GM21390 (cell line): ENCODE measurements around the gene ASPDH.

Experiments
- ATAC-seq: cut with Tn5 transposase; IDR thresholded peaks from one replicate; pipeline ENCODE4 v1.9.1; 2021; ENCODE audit not compliant: unreplicated experiment

Gene ASPDH

DNA sequence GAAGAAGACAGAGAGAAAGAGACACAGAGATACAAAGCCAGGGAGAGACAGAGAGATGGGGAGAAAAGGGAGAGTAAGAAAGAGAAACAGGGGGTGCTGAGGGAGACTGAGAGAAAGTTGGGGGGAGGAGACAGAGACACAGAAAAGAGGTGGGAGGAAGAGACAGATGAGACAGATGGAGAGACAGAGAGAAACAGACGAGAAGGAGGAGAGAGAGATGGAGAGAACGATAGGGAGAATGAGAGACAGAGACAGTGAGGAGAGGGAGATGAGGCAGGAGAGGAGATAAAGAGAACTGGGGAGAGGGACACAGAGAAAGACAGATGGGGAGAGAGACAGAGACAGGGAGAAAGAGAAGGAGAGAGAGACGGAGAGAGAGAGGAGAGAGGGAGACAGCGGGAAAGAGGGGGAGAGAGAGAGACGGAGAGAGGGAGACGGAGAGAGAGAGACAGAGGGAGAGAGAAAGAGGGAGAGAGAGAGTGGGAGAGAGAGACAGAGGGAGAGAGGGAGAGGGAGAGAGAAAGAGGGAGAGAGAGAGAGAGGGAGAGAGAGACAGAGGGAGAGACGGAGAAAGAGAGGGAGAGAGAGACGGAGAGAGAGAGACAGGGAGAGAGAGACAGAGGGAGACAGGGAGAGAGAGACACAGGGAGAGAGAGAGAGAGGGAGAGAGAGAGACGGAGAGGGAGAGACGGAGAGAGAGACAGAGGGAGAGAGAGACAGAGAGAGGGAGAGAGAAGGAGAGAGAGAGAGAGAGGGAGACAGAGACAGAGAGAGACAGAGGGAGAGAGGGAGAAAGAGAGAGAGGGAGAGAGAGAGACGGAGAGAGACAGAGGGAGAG is 15.3 kb downstream of the ASPDH start:
- no peak for ATAC-seq

DNA sequence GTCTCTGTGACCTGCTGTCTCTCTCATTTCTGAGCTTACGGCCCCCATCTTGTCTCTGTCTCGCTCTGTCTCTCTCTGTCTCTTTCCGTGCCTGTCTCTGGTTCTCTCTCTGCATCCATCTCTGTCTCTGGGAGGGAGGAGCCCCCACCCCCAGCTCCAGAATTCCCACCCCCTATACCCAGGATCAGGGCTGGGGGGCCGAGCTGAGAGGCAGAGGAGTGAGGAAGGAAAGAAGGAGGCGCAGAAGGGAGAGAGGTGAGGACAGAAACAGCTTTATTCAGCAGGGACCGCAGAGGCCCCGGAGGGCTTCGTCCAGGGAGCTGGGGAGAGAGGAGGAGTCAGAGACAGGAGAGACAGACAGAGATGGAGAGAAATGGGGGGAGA is 16.7 kb downstream of the ASPDH start:
- no peak for ATAC-seq

DNA sequence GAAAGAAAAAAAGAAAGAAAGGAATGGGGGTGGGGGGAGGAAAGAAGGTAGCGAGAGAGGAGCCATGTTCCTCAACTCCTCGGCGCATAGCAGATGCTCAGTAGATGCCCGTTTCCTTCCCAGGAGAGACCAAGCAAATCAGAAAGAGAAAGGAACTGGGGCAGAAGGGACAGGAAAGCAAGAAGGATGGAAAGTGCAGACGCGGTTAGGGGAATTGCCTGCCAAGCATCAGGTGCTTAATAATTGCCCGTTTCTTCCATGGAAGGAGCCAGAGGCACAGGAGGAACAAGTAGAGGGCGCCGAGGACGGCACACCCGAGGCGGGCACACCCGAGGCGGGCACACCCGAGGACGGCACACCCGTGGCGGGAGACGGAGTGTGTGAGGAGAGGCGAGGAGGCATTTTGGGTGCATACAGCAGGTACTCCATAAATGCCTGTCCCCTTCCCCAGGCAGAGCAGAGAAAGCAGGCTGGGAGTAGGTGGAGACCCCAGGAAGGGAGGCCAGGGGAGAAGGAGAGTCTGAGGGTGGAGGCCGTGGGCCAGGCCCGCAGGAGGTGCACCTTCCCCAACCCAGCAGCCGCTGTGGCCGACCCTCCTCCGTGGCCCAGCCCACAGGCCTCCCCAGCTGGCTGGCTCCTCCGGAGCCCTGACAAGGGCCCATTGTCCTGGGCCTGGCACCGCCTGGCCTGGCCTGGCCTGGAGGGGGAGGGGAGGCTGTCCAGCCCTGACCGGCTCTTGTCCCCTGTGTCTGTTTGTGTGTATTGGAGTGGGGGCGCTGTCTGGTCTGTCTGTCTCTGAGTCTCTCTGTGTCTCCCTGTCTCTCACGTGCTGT is 17.3 kb downstream of the ASPDH start:
- no peak for ATAC-seq

DNA sequence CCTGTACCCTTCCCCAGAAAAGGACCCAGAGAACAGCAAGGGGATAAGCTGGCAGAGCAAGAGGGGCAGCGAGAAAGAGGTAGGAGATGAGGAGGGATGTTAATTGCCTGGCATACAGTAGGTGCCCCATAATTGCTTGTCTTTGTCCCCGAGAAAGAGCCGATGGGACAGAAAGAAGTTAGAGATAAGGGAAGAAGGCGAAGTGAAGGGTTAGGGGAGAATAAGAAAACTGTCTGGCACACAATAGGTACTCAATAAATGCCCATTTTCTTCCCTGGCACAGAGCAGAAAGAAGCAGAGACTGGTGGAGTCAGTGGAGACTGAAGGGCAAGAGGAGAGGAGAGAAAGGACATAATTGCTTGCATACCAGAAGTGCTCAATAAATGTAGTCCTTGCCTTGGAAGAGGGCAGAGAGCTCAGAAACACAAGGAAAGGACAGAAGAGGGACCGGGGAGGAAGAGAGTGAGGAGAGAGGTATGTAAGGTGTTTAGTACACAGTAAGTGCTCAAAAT is 18.6 kb downstream of the ASPDH start:
- no peak for ATAC-seq

DNA sequence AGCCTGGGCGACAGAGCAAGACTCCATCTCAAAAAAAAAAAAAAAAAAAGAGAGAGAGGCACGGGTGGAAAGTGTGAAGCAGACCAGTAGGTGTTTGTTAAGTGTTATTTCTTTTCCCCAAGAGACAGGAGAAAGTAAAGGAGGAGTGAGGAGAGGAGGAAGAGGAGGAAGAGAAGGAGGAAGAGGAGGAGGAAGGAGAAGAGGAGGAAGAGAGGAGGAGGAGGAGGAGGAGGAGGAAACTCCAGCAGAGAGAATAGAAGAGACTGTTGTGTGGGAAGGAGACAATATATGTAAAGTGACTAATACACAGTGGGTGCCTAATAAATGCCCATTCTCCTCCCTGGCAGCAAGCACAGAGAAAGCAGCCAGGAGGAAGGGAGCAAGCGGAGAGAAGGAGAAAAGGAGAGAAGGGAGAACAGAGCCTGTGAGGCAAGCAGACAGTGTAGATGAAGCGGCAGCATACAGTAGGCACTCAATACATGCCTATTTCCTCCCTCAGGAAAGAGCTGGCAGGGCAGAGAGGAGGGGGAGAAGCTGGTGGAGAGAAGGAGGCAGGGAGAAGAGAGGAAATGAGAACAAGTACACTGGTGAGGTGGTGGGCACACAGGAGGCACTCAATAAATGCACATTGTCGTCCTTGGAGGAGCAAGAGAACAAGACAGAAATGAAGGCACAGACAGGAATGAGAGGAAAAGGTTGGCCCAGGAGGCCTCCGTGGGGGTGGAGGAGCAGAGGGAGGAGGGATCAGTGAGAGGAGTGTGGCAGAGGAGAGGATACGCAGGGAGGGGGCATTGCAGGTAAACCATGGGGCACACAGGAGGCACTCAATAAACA is 19.3 kb downstream of the ASPDH start:
- no peak for ATAC-seq

GRCh38 chr19:50493171-50493570 is 20.5 kb downstream of the ASPDH start:
- no peak for ATAC-seq

GRCh38 chr19:50492303-50493052 is 21.2 kb downstream of the ASPDH start:
- ATAC-seq = no peak

DNA sequence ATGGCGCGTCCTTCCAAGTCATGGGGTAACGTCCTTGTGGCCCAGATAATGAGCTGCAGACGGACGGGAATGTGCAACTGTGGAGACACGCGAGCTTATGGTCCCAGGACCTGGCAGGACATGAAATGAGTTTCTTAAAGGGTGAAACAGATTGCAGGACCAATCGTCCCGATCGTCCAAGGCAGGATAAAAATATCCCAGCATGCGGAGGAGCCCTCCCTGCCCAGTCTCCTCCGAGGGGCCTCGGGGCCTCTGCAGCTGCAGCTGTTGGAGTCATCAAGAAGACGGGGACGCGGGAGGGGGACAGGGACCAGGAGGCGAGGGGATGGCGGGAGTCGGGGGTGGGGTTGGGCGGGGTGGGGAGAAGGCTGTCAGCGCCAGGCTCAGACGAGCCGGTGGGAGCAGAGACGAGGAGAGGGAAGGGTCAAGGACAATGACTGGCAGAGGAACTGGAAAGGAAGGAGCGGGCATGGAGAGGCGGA is 22.7 kb downstream of the ASPDH start:
- ATAC-seq = no peak

DNA sequence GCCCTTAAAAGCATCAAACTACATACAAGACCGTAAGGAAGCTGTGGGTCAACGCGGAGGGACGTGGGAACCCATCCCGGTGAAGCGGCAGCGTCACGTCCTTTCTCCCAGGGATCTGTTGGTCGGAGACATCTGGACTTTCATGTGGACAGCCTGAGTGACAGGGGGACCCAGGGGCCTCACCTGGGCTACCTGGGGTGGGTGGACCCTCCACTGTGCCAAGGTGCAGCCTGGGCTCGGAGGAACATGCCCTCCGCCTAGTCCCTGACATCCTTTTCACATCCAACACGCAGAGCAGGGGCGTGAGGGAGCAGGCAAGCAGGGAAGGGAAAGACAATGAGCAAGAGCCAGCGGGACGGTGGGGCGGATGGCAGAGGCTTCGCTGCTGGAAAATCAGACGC is 23.3 kb downstream of the ASPDH start:
- ATAC-seq = no peak

DNA sequence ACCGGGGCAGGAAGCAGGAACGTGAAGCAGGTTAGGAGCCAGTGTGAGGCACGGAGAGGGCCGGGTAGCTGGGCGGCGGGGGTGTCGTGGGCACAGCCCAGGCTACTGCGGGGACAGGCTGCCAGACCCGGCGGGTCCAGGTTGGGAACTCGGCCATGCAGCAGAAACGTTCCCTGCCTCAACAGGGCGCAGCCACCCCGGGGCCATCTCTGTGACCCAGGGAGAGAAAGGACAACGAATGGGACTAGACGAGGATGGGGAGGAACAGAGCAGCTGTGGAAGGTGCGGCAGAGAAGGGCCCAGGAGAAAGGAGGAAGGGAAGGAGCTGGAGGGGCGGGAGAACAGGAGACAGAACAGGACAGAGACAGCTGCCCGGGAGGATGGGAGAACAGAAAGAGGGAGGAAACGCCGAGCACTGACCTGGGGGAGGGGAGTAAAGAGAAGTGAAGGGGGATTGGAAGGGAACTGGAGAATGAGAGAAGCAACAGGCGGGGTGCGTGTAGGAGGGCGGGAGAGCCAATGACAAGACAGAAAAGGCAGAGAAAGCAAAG is 24.2 kb downstream of the ASPDH start:
- ATAC-seq = no peak

GRCh38 chr19:50488389-50489194 is 25.1 kb downstream of the ASPDH start:
- no peak for ATAC-seq

- no peak for ATAC-seq
Measured at GRCh38 chr19:50486823-50487515, 26.7 kb downstream of the ASPDH start.

DNA sequence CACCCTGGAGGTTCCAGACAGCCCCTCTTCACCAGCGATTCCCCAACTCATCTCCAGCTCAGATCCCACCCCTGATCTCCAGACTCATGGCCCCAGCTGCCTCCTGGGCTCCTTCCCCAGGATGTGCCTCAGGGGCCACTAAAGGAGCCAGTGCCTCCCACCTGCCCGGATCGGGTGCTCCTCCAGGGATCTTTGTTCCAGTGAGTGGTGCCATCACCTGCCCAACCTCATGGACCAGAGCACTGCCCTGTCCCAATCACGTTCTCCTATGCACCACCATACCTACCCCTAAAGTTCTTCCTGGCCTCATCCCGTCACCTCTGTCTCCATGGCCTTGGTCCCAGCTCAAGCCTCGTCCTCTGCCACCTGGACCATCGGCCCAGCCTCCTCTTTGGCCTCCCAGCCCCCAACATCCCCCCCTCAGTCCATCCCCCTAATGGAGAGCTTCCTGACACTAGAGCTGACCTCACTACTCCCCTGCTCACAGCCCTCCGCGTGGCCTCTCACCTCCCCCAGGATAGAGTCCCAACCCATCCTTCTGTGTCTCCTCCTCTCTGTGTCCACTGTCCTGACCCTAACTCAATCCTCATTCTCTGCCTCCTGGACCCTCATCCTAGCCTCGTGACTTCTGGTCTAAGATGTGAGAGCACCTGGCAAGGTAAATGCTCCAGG is 28.3 kb downstream of the ASPDH start:
- ATAC-seq = no peak

DNA sequence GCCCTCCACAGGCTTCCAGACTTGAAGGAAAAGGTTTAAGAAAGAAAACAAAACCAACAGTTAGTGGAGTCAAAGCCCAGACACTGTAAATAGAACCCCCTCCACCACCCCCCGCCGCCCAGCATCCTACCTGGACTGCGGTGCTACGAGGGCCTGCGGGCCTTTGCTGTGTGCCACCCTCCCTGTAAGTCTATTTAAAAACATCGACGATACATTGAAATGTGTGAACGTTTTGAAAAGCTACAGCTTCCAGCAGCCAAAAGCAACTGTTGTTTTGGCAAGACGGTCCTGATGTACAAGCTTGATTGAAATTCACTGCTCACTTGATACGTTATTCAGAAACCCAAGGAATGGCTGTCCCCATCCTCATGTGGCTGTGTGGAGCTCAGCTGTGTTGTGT is 30.8 kb downstream of the ASPDH start:
- ATAC-seq = no peak

DNA sequence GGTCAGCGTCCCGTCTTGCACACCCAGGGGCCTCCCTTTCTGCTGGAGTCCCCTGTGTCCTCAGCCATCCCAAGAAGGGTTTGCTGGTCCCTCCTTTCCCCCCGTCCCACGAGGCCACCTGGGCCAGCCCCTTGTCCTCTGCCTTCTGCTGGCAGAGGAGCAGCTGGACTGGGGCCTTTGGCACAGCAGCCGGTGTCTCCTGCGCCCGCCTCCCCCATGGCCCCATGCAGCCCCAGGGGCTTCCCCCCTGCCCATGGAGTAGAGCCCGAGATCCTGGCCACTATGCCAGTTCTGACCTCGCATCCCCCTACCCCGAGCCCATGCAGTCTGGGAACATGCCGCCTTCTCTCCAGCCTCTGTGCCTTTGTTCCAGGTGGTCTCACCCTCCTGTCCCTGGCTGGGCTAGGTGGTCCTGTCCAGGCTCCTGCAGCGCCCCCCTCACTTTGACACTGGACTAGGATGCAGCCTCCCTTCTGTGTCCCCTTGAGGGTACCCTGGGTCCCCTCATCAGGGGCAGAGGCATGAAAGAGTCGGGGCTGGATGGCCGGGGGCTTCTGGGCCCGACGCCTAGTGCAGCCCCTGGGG is 31.4 kb downstream of the ASPDH start:
- no peak for ATAC-seq

- ATAC-seq = no peak
Measured at GRCh38 chr19:50481351-50482149, 32.2 kb downstream of the ASPDH start.
